Measurements from ENCODE around the gene TPK1.
"Not testable (repeated sequence)": the region's sequence is repeated elsewhere in the genome, so short reads cannot be mapped to it uniquely, and the experiment has no call there.

The TPK1 gene

GRCh38 chr7:144821067-144821466 is 14.8 kb downstream of the TPK1 start:
- no peak for DNase-seq

- no peak for DNase-seq
Measured at GRCh38 chr7:144820552-144820951, 15.3 kb downstream of the TPK1 start.

GRCh38 chr7:144819566-144819965 is 16.3 kb downstream of the TPK1 start:
- no peak for DNase-seq

- DNase-seq = no peak
Measured at GRCh38 chr7:144818511-144818910, 17.3 kb downstream of the TPK1 start.

- no peak for DNase-seq
Measured at GRCh38 chr7:144817001-144817400, 18.9 kb downstream of the TPK1 start.

GRCh38 chr7:144814299-144814698 is 21.6 kb downstream of the TPK1 start:
- no peak for DNase-seq

GRCh38 chr7:144812379-144813283 is 23.2 kb downstream of the TPK1 start:
- no peak for DNase-seq

GRCh38 chr7:144805627-144806239 is 30.1 kb downstream of the TPK1 start:
- no peak for DNase-seq

- DNase-seq = not testable (repeated sequence)
Measured at GRCh38 chr7:144800678-144801436, 35.0 kb downstream of the TPK1 start.

GRCh38 chr7:144796919-144797318 is 38.9 kb downstream of the TPK1 start:
- no peak for DNase-seq

GRCh38 chr7:144792050-144792449 is 43.8 kb downstream of the TPK1 start:
- DNase-seq = no peak

GRCh38 chr7:144791488-144791887 is 44.4 kb downstream of the TPK1 start:
- DNase-seq = no peak

GRCh38 chr7:144787127-144787526 is 48.7 kb downstream of the TPK1 start:
- DNase-seq = no peak

GRCh38 chr7:144786522-144786921 is 49.3 kb downstream of the TPK1 start:
- no peak for DNase-seq

- DNase-seq = no peak
Measured at GRCh38 chr7:144786079-144786478, 49.8 kb downstream of the TPK1 start.

GRCh38 chr7:144785521-144785920 is 50.3 kb downstream of the TPK1 start:
- no peak for DNase-seq

- DNase-seq = no peak
Measured at GRCh38 chr7:144784943-144785342, 50.9 kb downstream of the TPK1 start.

GRCh38 chr7:144784441-144784840 is 51.4 kb downstream of the TPK1 start:
- no peak for DNase-seq

GRCh38 chr7:144782883-144783282 is 53.0 kb downstream of the TPK1 start:
- no peak for DNase-seq

- no peak for DNase-seq
Measured at GRCh38 chr7:144780071-144780608, 55.7 kb downstream of the TPK1 start.

- DNase-seq = not testable (repeated sequence)
Measured at GRCh38 chr7:144777889-144778288, 58.0 kb downstream of the TPK1 start.

GRCh38 chr7:144777005-144777839 is 58.6 kb downstream of the TPK1 start:
- no peak for DNase-seq

Measured in EL (cell line).